Neural crest cell (in vitro differentiated cells): ENCODE measurements around the gene KAT6B. TPM values are rescaled to one million over a fixed set of nuclear protein-coding genes. Genes with fewer than 3 reads are reported as not detected.

Experiments
- DNase-seq: peaks from one replicate; pipeline ENCODE4 v3.0.0; 2021; ENCODE audit warnings: low read depth, mixed read lengths, low spot score
- H3K27ac Mint-ChIP-seq: one replicate; pipeline ENCODE4 v1.8.0; 2021; ENCODE audit warnings: mild to moderate bottlenecking, mixed read lengths; ENCODE audit not compliant: unreplicated experiment
- H3K27me3 Mint-ChIP-seq: 2 replicates; pipeline ENCODE4 v1.8.0; 2021; ENCODE audit warnings: low read depth, mild to moderate bottlenecking, mixed read lengths
- H3K36me3 Mint-ChIP-seq: 2 replicates; pipeline ENCODE4 v1.8.0; 2021; ENCODE audit warnings: low read depth, mild to moderate bottlenecking, mixed read lengths
- H3K4me1 Mint-ChIP-seq: 2 replicates; pipeline ENCODE4 v1.8.0; 2021; ENCODE audit warnings: mixed read lengths
- H3K4me3 Mint-ChIP-seq: one replicate; pipeline ENCODE4 v1.8.0; 2021; ENCODE audit warnings: mild to moderate bottlenecking, mixed read lengths
- H3K9me3 Mint-ChIP-seq: 2 replicates; pipeline ENCODE4 v1.8.0; 2021; ENCODE audit warnings: mixed read lengths
- CTCF ChIP-seq: fragments of 200-600 bp; sonication (generic); conservative IDR thresholded peaks from 2 replicates; pipeline ENCODE4 v1.5.0; 2021; ENCODE audit warnings: antibody characterized with exemption, mild to moderate bottlenecking
- total RNA-seq: library from RNA; stranded (reverse); gene quantifications from 2 replicates; pipeline ENCODE4 v1.2.1, GENCODE V29; 2021

KAT6B gene
- total RNA-seq, 1 donor from 2014 or later: 34.2 TPM

- peaks cover 7% of the 10 kb centered on the region for H3K36me3 Mint-ChIP-seq
- no peak for DNase-seq
- TF ChIP-seq CTCF: no peak
- no peaks in the 10 kb centered on the region for H3K27me3 Mint-ChIP-seq
- H3K4me3 Mint-ChIP-seq: no peak overlapping the region
- peaks cover 29% of the 10 kb centered on the region for H3K4me1 Mint-ChIP-seq
- H3K9me3 Mint-ChIP-seq: no peaks in the 10 kb centered on the region
- no peak overlapping the region for H3K27ac Mint-ChIP-seq
These were observed 182.6 kb downstream of the KAT6B start for GRCh38 chr10:75008952-75009351.

GRCh38 chr10:75009426-75009825 is 183.0 kb downstream of the KAT6B start:
- DNase-seq: no peak
- Mint-ChIP-seq H3K27me3 (no peaks in the 10 kb centered on the region), H3K4me1 (peaks cover 26% of the 10 kb centered on the region), H3K9me3 (no peaks in the 10 kb centered on the region), H3K27ac (no peak overlapping the region), H3K4me3 (no peak overlapping the region), H3K36me3 (peaks cover 7% of the 10 kb centered on the region)
- TF ChIP-seq CTCF: no peak

- no peak for DNase-seq
- TF ChIP-seq CTCF: no peak
- no peak overlapping the region for H3K4me3 Mint-ChIP-seq
- H3K27ac Mint-ChIP-seq: no peak overlapping the region
- H3K4me1 Mint-ChIP-seq: peaks cover 25% of the 10 kb centered on the region
- H3K27me3 Mint-ChIP-seq: no peaks in the 10 kb centered on the region
- peaks cover 7% of the 10 kb centered on the region for H3K36me3 Mint-ChIP-seq
- H3K9me3 Mint-ChIP-seq: no peaks in the 10 kb centered on the region
These were observed 184.0 kb downstream of the KAT6B start for GRCh38 chr10:75010373-75010772.

GRCh38 chr10:75011221-75011620 is 184.8 kb downstream of the KAT6B start:
- H3K36me3 Mint-ChIP-seq: peaks cover 7% of the 10 kb centered on the region
- H3K4me1 Mint-ChIP-seq: peaks cover 25% of the 10 kb centered on the region
- TF ChIP-seq CTCF: no peak
- no peak overlapping the region for H3K27ac Mint-ChIP-seq
- H3K27me3 Mint-ChIP-seq: no peaks in the 10 kb centered on the region
- no peak overlapping the region for H3K4me3 Mint-ChIP-seq
- H3K9me3 Mint-ChIP-seq: no peaks in the 10 kb centered on the region
- no peak for DNase-seq

- H3K4me3 Mint-ChIP-seq: no peak overlapping the region
- no peak for TF ChIP-seq CTCF
- DNase-seq: no peak
- H3K27ac Mint-ChIP-seq: no peak overlapping the region
- H3K9me3 Mint-ChIP-seq: no peaks in the 10 kb centered on the region
- peaks cover 28% of the 10 kb centered on the region for H3K4me1 Mint-ChIP-seq
- H3K36me3 Mint-ChIP-seq: peaks cover 7% of the 10 kb centered on the region
- H3K27me3 Mint-ChIP-seq: no peaks in the 10 kb centered on the region
These were observed 186.1 kb downstream of the KAT6B start for GRCh38 chr10:75012471-75012870.

- H3K4me3 Mint-ChIP-seq: no peak overlapping the region
- peaks cover 31% of the 10 kb centered on the region for H3K4me1 Mint-ChIP-seq
- H3K27me3 Mint-ChIP-seq: no peaks in the 10 kb centered on the region
- TF ChIP-seq CTCF: no peak
- peaks cover 7% of the 10 kb centered on the region for H3K36me3 Mint-ChIP-seq
- no peaks in the 10 kb centered on the region for H3K9me3 Mint-ChIP-seq
- DNase-seq: no peak
- peak overlapping the region; percentile 61 for H3K27ac Mint-ChIP-seq
These were observed 186.6 kb downstream of the KAT6B start for GRCh38 chr10:75013007-75013406.
